ENCODE measurements around the gene ZNF396. TPM values are rescaled to one million over a fixed set of nuclear protein-coding genes. Genes with fewer than 3 reads are reported as not detected.

Gene ZNF396
- total RNA-seq, 2 donors from 2014 or later, result 2.6 to 3.9 TPM

- no peak overlapping the region for H3K27ac ChIP-seq
- H3K4me3 ChIP-seq, result no peak overlapping the region
- 58 to 62% methylated on average over 2 of the region's 2 CpGs for WGBS, 2 donors
- DNase-seq (no peak), ATAC-seq (no peak)
- H3K36me3 ChIP-seq (replicated peaks in 1 of 2; ENCODE audit: insufficient read depth in 1 of 2, low read depth in 2 of 2), result no peaks in the 10 kb centered on the region
- no peak for TF ChIP-seq POLR2A (IDR thresholded peaks at IDR 0.05)
- intact Hi-C loops (cut with DNase I), result no loop called here
- no peaks in the 10 kb centered on the region for H3K4me1 ChIP-seq
- no peaks in the 10 kb centered on the region for H3K9me3 ChIP-seq
- no peaks in the 10 kb centered on the region for H3K27me3 ChIP-seq
These were observed 15.4 kb downstream of the ZNF396 start for GRCh38 chr18:35361570-35362321.

- H3K27me3 ChIP-seq, result no peaks in the 10 kb centered on the region
- H3K4me1 ChIP-seq, result peaks cover 3% of the 10 kb centered on the region
- DNase-seq (peak; percentile 75 to 86 (median 83)), ATAC-seq (peak; percentile 99)
- WGBS, 2 donors, result 21 to 22% methylated on average over 4 of the region's 4 CpGs
- H3K4me3 ChIP-seq, result no peak overlapping the region
- peaks cover 0 to 6% (median 0%) of the 10 kb centered on the region in 3 donors for H3K9me3 ChIP-seq
- no peaks in the 10 kb centered on the region for H3K36me3 ChIP-seq (replicated peaks in 1 of 2; ENCODE audit: insufficient read depth in 1 of 2, low read depth in 2 of 2)
- no peak overlapping the region for H3K27ac ChIP-seq
- intact Hi-C loops (cut with DNase I), result no loop called here
- peak; percentile 20 to 87 (median 78) for TF ChIP-seq CTCF (IDR thresholded peaks at IDR 0.05)
- no peak for TF ChIP-seq POLR2A (IDR thresholded peaks at IDR 0.05)
These were observed 22.0 kb downstream of the ZNF396 start for GRCh38 chr18:35355140-35355618.

GRCh38 chr18:35352778-35353177 lies 24.4 kb downstream of the ZNF396 start:
- TF ChIP-seq POLR2A (IDR thresholded peaks at IDR 0.05), result no peak
- TF ChIP-seq CTCF (IDR thresholded peaks at IDR 0.05), result no peak
- intact Hi-C loops (cut with DNase I), result loop anchor here (5.0 kb wide), 1 partner anchor 125 kb away; no protein-coding TSS in a partner anchor
- peaks cover 3% of the 10 kb centered on the region for H3K4me1 ChIP-seq
- DNase-seq, result no peak
- peaks cover 0 to 6% (median 0%) of the 10 kb centered on the region in 3 donors for H3K9me3 ChIP-seq
- no peak overlapping the region for H3K4me3 ChIP-seq
- ATAC-seq, result no peak
- no peak overlapping the region for H3K27ac ChIP-seq
- H3K36me3 ChIP-seq (replicated peaks in 1 of 2; ENCODE audit: insufficient read depth in 1 of 2, low read depth in 2 of 2), result no peaks in the 10 kb centered on the region
- H3K27me3 ChIP-seq, result no peaks in the 10 kb centered on the region

- intact Hi-C loops (cut with DNase I), result loop anchor here (5.0 kb wide), 1 partner anchor 125 kb away; no protein-coding TSS in a partner anchor
- Histone ChIP-seq H3K27me3 (no peaks in the 10 kb centered on the region), H3K36me3 (replicated peaks in 1 of 2; ENCODE audit: insufficient read depth in 1 of 2, low read depth in 2 of 2) (no peaks in the 10 kb centered on the region), H3K4me3 (no peak overlapping the region), H3K4me1 (peaks cover 3% of the 10 kb centered on the region), H3K27ac (no peak overlapping the region), H3K9me3 (peaks cover 0 to 6% (median 0%) of the 10 kb centered on the region in 3 donors)
- WGBS, 2 donors, result 92% methylated on average over 2 of the region's 2 CpGs; no CpG with 5 or more reads in 1 of the 2 donors
- ATAC-seq, result no peak
- DNase-seq, result no peak
- TF ChIP-seq POLR2A (IDR thresholded peaks at IDR 0.05) (no peak), CTCF (IDR thresholded peaks at IDR 0.05) (no peak)
These were observed 24.9 kb downstream of the ZNF396 start for GRCh38 chr18:35352283-35352682.

GRCh38 chr18:35348001-35348400 lies 29.1 kb downstream of the ZNF396 start:
- no peak overlapping the region for H3K4me3 ChIP-seq
- no peaks in the 10 kb centered on the region for H3K27me3 ChIP-seq
- WGBS, 2 donors, result 75 to 90% methylated on average over 3 of the region's 3 CpGs
- H3K27ac ChIP-seq, result no peak overlapping the region
- TF ChIP-seq POLR2A (IDR thresholded peaks at IDR 0.05) (no peak), CTCF (IDR thresholded peaks at IDR 0.05) (no peak)
- intact Hi-C loops (cut with DNase I), result no loop called here
- H3K36me3 ChIP-seq (replicated peaks in 1 of 2; ENCODE audit: insufficient read depth in 1 of 2, low read depth in 2 of 2), result no peaks in the 10 kb centered on the region
- H3K4me1 ChIP-seq, result peaks cover 19% of the 10 kb centered on the region
- H3K9me3 ChIP-seq, result peaks cover 0 to 6% (median 0%) of the 10 kb centered on the region in 3 donors
- no peak for ATAC-seq
- DNase-seq, result no peak
